ENCODE data around the gene PTGES.

DNA sequence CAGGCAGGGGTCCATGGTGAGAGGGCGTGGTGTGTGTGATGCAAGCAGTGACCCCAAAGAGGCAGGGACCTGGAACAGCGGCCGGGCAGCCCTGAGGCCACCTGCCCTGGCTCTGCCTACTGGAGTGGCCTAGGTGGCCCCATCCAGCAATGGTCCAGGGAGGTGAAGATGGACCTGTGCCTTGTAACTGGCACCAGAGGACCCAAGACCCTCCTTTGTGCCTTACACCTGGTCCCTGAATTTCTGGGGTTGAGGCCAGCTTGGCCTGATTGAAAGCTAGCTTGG is 42.7 kb downstream of the PTGES start:
- TF ChIP-seq, protein P1, sequence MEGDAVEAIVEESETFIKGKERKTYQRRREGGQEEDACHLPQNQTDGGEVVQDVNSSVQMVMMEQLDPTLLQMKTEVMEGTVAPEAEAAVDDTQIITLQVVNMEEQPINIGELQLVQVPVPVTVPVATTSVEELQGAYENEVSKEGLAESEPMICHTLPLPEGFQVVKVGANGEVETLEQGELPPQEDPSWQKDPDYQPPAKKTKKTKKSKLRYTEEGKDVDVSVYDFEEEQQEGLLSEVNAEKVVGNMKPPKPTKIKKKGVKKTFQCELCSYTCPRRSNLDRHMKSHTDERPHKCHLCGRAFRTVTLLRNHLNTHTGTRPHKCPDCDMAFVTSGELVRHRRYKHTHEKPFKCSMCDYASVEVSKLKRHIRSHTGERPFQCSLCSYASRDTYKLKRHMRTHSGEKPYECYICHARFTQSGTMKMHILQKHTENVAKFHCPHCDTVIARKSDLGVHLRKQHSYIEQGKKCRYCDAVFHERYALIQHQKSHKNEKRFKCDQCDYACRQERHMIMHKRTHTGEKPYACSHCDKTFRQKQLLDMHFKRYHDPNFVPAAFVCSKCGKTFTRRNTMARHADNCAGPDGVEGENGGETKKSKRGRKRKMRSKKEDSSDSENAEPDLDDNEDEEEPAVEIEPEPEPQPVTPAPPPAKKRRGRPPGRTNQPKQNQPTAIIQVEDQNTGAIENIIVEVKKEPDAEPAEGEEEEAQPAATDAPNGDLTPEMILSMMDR (IDR thresholded peaks at IDR 0.05), result no peak
- TF ChIP-seq POLR2A (IDR thresholded peaks at IDR 0.05), result no peak

All from testis (tissue), 2 donors.